Spleen (tissue), 7 donors: ENCODE measurements around the gene CUBN.

ENCODE experiments used
- CTCF ChIP-seq, 11 experiments: fragments of 200-600 bp in 7 of 11; fragments of 450-650 bp in 4 of 11; sonication (generic) in 4 of 11; IDR thresholded peaks in 8 of 11; conservative IDR thresholded peaks in 3 of 11; 1 replicate in 7 of 11; 2 replicates in 4 of 11; pipeline versions ENCODE4 v1.4.0 to v1.8.0; 2016 to 2021; ENCODE audit warnings: antibody characterized with exemption in 11 of 11, inconsistent platforms in 4 of 11, mild to moderate bottlenecking in 1 of 11
- POLR2A ChIP-seq, 3 donors: fragments of 450-650 bp; IDR thresholded peaks; one replicate each; pipeline ENCODE4 v1.5.1; 2017; ENCODE audit warnings: antibody characterized with exemption in 3 of 3, mild to moderate bottlenecking in 1 of 3
- POLR2AphosphoS5 ChIP-seq, 3 donors: sonication (generic); formaldehyde crosslinking; IDR thresholded peaks; one replicate each; pipeline ENCODE4 v1.5.1; 2017; ENCODE audit warnings: antibody characterized with exemption in 3 of 3
- donor health status: DM: no; HTN: no; CAD: no; lungs with moderate emphysema.
- donor health status: DM: no; HTN: no; CAD: no.
- donor health status: DM: no; HTN: no; CAD: no.

- TF ChIP-seq POLR2A (IDR thresholded peaks at IDR 0.05) = no peak
- TF ChIP-seq POLR2AphosphoS5 (IDR thresholded peaks at IDR 0.05) = no peak
- no peak for TF ChIP-seq CTCF (IDR thresholded peaks at IDR 0.05 in 8 of 11, conservative IDR thresholded peaks at IDR 0.05 in 3 of 11)
Observed at GRCh38 chr10:17171141-17171641, 41.6 kb upstream of the CUBN start.
